ENCODE measurements around the gene ST6GALNAC3. TPM values are rescaled to one million over a fixed set of nuclear protein-coding genes. Genes with fewer than 3 reads are reported as not detected.

ST6GALNAC3 gene
- total RNA-seq, 1 experiment from 2014 or later = 0.03 TPM

DNA sequence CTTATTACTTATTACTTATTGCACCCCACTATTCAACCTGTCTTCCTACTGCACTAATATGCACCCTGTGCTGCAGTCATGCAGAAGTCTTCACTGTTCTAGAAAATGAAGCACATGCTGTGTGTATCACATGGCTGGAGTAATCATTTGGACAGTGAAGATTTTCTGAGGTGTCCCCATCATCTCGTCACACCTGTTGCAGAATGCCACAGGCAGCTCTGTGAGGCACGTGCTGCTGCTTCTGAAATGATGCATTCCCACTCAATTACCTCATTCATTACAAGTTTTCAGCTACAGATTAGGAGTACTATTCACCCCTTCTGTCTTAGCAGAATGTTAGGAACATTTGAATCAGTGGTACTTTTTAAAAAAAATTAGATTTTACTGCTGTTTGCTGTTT lies 467.1 kb downstream of the ST6GALNAC3 start:
- DNase-seq (ENCODE audit: low read depth, low spot score) (no peak), ATAC-seq (no peak)
- intact Hi-C loops (cut with micrococcal nuclease; ENCODE audit: unreplicated experiment) = no loop called here
- Histone ChIP-seq H3K4me3 (ENCODE audit: low read depth in 2 of 2, low read length in 2 of 2) (no peak overlapping the region), H3K9me3 (ENCODE audit: control insufficient read depth, insufficient read depth, low read depth, low read length) (no peaks in the 10 kb centered on the region), H3K4me1 (ENCODE audit: control insufficient read depth, insufficient read depth, low read length) (no peaks in the 10 kb centered on the region), H3K27me3 (ENCODE audit: control insufficient read depth, insufficient read depth, low read length) (no peaks in the 10 kb centered on the region), H3K27ac (ENCODE audit: low read length) (no peak overlapping the region), H3K36me3 (ENCODE audit: control insufficient read depth, insufficient read depth, low read length) (no peaks in the 10 kb centered on the region)
- in situ Hi-C loops (cut with HindIII; ENCODE audit: low pct_unique_long_range_greater_than_20kb, low sequenced_read_pairs) = no loop called here
- BruUV-seq (replicated peaks) = no TSS peak
- ChIA-PET POLR2A (no interaction called here), CTCF (interaction anchor here (0.6 kb wide), 1 partner anchor 1118 kb away, joined by 3 read pairs; no protein-coding TSS in a partner anchor)
- TF ChIP-seq, protein P1, sequence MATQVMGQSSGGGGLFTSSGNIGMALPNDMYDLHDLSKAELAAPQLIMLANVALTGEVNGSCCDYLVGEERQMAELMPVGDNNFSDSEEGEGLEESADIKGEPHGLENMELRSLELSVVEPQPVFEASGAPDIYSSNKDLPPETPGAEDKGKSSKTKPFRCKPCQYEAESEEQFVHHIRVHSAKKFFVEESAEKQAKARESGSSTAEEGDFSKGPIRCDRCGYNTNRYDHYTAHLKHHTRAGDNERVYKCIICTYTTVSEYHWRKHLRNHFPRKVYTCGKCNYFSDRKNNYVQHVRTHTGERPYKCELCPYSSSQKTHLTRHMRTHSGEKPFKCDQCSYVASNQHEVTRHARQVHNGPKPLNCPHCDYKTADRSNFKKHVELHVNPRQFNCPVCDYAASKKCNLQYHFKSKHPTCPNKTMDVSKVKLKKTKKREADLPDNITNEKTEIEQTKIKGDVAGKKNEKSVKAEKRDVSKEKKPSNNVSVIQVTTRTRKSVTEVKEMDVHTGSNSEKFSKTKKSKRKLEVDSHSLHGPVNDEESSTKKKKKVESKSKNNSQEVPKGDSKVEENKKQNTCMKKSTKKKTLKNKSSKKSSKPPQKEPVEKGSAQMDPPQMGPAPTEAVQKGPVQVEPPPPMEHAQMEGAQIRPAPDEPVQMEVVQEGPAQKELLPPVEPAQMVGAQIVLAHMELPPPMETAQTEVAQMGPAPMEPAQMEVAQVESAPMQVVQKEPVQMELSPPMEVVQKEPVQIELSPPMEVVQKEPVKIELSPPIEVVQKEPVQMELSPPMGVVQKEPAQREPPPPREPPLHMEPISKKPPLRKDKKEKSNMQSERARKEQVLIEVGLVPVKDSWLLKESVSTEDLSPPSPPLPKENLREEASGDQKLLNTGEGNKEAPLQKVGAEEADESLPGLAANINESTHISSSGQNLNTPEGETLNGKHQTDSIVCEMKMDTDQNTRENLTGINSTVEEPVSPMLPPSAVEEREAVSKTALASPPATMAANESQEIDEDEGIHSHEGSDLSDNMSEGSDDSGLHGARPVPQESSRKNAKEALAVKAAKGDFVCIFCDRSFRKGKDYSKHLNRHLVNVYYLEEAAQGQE (IDR thresholded peaks at IDR 0.05; ENCODE audit: insufficient read depth in 1 of 2, low read depth in 2 of 2, low read length in 1 of 2) = no peak
- TF ChIP-seq SIN3A (IDR thresholded peaks at IDR 0.05; ENCODE audit: borderline replicate concordance, insufficient read depth, low read depth, low read length) (no peak), TCF7L2 (IDR thresholded peaks at IDR 0.05; ENCODE audit: low read depth, low read length) (no peak), POLR2AphosphoS5 (IDR thresholded peaks at IDR 0.05; ENCODE audit: low read depth, low read length) (no peak)
- TF ChIP-seq, protein P2, sequence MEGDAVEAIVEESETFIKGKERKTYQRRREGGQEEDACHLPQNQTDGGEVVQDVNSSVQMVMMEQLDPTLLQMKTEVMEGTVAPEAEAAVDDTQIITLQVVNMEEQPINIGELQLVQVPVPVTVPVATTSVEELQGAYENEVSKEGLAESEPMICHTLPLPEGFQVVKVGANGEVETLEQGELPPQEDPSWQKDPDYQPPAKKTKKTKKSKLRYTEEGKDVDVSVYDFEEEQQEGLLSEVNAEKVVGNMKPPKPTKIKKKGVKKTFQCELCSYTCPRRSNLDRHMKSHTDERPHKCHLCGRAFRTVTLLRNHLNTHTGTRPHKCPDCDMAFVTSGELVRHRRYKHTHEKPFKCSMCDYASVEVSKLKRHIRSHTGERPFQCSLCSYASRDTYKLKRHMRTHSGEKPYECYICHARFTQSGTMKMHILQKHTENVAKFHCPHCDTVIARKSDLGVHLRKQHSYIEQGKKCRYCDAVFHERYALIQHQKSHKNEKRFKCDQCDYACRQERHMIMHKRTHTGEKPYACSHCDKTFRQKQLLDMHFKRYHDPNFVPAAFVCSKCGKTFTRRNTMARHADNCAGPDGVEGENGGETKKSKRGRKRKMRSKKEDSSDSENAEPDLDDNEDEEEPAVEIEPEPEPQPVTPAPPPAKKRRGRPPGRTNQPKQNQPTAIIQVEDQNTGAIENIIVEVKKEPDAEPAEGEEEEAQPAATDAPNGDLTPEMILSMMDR (IDR thresholded peaks at IDR 0.05) = no peak

DNA sequence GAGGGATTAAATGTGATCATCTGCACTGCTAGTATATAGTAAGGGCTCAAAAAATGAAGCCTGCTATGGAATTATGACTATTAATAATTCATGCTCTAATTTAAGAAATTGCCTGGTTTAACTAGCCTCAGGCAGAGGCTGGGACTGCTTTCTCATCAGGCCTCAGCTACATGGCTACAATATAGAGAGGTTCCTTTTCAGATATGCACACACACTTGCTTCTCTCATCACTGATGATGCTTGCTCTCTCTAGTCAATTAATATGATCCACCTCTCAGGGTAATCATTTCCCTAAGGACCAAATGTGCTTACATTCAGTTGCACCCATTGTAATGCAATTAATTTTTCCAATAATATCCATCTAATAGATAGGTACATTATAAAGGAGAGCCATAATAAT lies 467.8 kb downstream of the ST6GALNAC3 start:
- DNase-seq (ENCODE audit: low read depth, low spot score) = no peak
- Histone ChIP-seq H3K9me3 (ENCODE audit: control insufficient read depth, insufficient read depth, low read depth, low read length) (no peaks in the 10 kb centered on the region), H3K36me3 (ENCODE audit: control insufficient read depth, insufficient read depth, low read length) (no peaks in the 10 kb centered on the region), H3K4me3 (ENCODE audit: low read depth in 2 of 2, low read length in 2 of 2) (no peak overlapping the region), H3K4me1 (ENCODE audit: control insufficient read depth, insufficient read depth, low read length) (no peaks in the 10 kb centered on the region), H3K27ac (ENCODE audit: low read length) (no peak overlapping the region), H3K27me3 (ENCODE audit: control insufficient read depth, insufficient read depth, low read length) (no peaks in the 10 kb centered on the region)
- TF ChIP-seq POLR2AphosphoS5 (IDR thresholded peaks at IDR 0.05; ENCODE audit: low read depth, low read length) (no peak), TCF7L2 (IDR thresholded peaks at IDR 0.05; ENCODE audit: low read depth, low read length) (no peak), SIN3A (IDR thresholded peaks at IDR 0.05; ENCODE audit: borderline replicate concordance, insufficient read depth, low read depth, low read length) (no peak)
- TF ChIP-seq, protein P2 (IDR thresholded peaks at IDR 0.05) = no peak
- TF ChIP-seq, protein P1 (IDR thresholded peaks at IDR 0.05; ENCODE audit: insufficient read depth in 1 of 2, low read depth in 2 of 2, low read length in 1 of 2) = no peak
- ATAC-seq = no peak
- intact Hi-C loops (cut with micrococcal nuclease; ENCODE audit: unreplicated experiment) = no loop called here
- no TSS peak for BruUV-seq (replicated peaks)
- CTCF ChIA-PET = interaction anchor here (0.6 kb wide), 1 partner anchor 1117 kb away, joined by 3 read pairs; no protein-coding TSS in a partner anchor
- POLR2A ChIA-PET = no interaction called here
- in situ Hi-C loops (cut with HindIII; ENCODE audit: low pct_unique_long_range_greater_than_20kb, low sequenced_read_pairs) = no loop called here
